Thyroid gland (tissue), 4 donors: Measurements from ENCODE around the gene KISS1R.

Experiments used
- POLR2A ChIP-seq, 2 donors: fragments of 450-650 bp; IDR thresholded peaks; one replicate each; pipeline ENCODE4 v1.6.1; 2017; ENCODE audit warnings: antibody characterized with exemption in 2 of 2, mild to moderate bottlenecking in 2 of 2, moderate library complexity in 1 of 2
- TF ChIP-seq, protein P1 (sequence below), 6 experiments: fragments of 200-600 bp in 3 of 6; fragments of 450-650 bp in 3 of 6; sonication (generic) in 3 of 6; IDR thresholded peaks; one replicate each; pipeline ENCODE4 v1.5.1; 2016 to 2019; ENCODE audit warnings: antibody characterized with exemption in 6 of 6, mild to moderate bottlenecking in 2 of 6, inconsistent platforms in 1 of 6, moderate library complexity in 1 of 6

DNA sequence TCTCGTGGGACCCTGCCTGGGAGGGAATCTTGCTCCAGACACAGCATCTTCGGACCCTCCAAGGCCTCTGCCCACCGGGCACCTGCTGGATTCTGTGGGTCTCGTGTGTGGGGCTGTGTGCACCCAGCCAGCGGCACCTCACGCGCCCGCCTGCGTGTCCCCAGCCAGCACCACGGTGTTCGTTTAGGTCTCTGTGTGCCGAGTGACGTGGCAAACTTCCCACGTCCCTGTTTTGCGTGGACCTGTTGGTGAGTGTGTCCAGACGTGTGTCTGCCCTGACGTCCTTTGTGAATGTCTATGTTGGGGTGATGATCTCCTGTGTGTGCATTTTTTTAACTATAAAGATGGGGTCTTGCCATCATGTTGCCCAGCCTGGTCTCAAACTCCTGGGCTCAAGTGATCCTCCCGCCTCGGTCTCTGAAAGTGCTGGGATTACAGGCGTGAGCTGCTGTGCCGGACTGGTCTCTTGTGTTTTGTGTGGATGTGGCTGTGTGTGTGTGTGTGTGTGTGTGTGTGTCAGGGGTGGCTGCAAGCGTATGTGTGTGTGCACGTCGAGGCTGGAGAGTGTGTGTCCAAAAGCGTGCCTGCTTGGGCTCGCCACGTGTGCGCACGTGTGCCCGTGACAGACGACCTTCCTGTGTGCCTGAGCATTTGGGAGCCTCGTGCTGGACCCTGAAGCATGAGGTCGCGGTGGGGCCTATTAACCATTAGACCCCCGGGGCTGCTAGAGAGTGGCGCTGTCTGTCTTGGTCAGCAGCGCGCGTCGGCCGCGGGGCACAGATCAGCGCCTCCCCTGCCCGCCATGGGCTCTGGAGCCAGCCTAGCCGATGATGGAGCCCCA lies 24.4 kb downstream of the KISS1R start:
- TF ChIP-seq, protein P1, sequence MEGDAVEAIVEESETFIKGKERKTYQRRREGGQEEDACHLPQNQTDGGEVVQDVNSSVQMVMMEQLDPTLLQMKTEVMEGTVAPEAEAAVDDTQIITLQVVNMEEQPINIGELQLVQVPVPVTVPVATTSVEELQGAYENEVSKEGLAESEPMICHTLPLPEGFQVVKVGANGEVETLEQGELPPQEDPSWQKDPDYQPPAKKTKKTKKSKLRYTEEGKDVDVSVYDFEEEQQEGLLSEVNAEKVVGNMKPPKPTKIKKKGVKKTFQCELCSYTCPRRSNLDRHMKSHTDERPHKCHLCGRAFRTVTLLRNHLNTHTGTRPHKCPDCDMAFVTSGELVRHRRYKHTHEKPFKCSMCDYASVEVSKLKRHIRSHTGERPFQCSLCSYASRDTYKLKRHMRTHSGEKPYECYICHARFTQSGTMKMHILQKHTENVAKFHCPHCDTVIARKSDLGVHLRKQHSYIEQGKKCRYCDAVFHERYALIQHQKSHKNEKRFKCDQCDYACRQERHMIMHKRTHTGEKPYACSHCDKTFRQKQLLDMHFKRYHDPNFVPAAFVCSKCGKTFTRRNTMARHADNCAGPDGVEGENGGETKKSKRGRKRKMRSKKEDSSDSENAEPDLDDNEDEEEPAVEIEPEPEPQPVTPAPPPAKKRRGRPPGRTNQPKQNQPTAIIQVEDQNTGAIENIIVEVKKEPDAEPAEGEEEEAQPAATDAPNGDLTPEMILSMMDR (IDR thresholded peaks at IDR 0.05), result no peak
- no peak for TF ChIP-seq POLR2A (IDR thresholded peaks at IDR 0.05)
